ENCODE measurements around the gene MOB3A.

MOB3A gene

DNA sequence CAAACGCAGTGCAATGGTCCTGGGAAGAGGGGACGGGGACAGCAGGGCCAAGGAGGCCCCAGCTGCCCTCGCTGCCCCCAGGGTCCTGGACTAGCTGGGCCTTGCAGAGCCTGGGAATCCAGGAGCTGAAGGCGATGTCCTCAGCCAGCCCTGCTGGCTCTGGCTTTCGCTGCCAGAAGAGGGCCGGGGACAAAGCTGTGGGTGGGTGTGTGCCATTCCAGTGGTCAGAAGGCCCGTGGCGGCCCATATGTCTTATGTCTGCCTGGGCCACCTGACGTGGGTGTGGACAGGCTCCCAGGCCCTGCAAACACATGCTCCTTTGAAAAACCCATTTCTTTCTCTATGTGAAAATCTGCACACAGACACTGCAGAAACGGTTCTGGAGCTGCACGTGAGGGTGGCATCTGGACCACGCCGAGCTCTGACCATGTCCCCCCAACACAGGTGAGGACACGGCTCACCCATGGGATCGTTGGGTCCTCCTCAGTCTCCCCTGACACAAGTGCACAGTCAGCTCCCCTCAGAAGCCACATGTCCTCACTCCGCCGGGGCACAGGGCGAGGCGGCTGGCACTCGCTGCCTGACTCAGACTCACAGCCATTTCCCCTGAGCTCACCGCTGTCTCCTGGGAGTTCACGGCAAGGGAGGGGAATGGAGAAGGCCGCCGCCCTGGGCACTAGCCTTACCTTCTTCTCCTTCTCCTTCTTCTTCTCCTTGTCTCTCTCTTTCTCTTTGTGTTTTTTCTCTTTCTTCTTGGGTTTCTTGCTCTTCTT is 17.5 kb upstream of the MOB3A start:
- H3K4me3 ChIP-seq (ENCODE audit: low read length) = no peak overlapping the region
- no peak for TF ChIP-seq CTCF (conservative IDR thresholded peaks at IDR 0.05; ENCODE audit: low read length)
- peak; percentile 26 for DNase-seq (ENCODE audit: low read depth)

DNA sequence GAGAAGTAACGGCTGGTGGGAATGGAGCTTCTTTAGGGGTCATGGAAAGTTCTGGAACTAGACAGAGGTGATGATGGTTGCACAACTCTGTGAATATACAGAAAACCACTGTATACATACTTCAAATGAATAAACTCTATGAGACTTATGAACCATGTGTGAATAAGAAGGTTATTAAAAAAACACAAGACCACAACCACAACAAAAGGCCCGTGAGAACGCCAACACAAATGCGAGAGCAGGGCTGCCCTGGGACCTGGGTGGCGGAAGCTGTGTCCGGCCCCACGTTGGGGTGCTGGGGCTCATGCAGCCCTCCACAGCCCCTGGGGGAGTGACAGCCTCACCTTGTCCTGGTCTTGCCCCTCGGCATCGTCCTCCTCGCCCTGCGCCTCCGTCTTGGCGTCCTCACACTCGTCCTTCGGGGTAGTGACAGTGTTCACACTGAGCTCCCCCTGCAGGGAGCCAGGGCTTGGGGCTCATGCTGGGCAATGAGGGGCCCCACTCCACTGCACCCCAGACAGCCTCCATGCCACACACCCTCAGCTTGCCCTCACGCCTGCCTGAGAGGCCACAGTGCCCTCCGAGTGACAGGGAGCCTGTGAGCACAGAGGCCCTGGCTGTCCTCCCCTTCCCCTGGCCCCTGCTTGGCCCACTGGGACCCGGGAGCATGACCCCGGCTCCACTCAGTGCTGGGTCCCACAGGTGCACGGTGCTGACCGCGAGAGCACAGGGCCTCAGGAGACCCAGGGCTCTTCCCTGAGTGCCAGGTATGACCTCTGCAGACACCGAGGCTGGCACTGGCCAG is 16.6 kb upstream of the MOB3A start:
- no peak for DNase-seq (ENCODE audit: low read depth)
- no peak for TF ChIP-seq CTCF (conservative IDR thresholded peaks at IDR 0.05; ENCODE audit: low read length)
- no peak overlapping the region for H3K4me3 ChIP-seq (ENCODE audit: low read length)

DNA sequence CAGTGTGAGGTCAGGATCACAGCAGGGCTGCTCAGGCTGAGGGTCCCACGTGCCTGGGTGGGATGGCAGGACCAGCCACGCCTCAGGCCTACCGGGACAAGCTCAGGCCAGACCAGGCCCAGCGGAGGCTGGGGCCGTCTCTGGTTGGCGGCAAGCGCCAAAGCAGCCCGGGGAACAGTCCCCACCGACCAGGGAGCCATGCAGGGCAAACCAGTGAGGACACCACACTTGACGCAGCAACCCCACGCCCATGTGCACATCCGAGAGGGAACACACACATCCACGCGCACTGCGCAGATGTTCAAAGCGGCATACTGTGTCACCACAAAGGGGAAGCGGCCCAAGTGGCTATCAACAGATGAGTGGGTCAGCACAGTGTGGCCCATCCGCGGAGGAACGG is 15.8 kb upstream of the MOB3A start:
- DNase-seq (ENCODE audit: low read depth) = no peak
- H3K4me3 ChIP-seq (ENCODE audit: low read length) = no peak overlapping the region
- no peak for TF ChIP-seq CTCF (conservative IDR thresholded peaks at IDR 0.05; ENCODE audit: low read length)

- no peak for TF ChIP-seq CTCF (conservative IDR thresholded peaks at IDR 0.05; ENCODE audit: low read length)
- DNase-seq (ENCODE audit: low read depth) = no peak
- H3K4me3 ChIP-seq (ENCODE audit: low read length) = no peak overlapping the region
These were observed 15.3 kb upstream of the MOB3A start for GRCh38 chr19:2111425-2111824.

- DNase-seq (ENCODE audit: low read depth) = no peak
- TF ChIP-seq CTCF (conservative IDR thresholded peaks at IDR 0.05; ENCODE audit: low read length) = no peak
- no peak overlapping the region for H3K4me3 ChIP-seq (ENCODE audit: low read length)
These were observed 14.7 kb upstream of the MOB3A start for GRCh38 chr19:2110822-2111221.

- H3K4me3 ChIP-seq (ENCODE audit: low read length) = no peak overlapping the region
- TF ChIP-seq CTCF (conservative IDR thresholded peaks at IDR 0.05; ENCODE audit: low read length) = no peak
- no peak for DNase-seq (ENCODE audit: low read depth)
These were observed 13.1 kb upstream of the MOB3A start for GRCh38 chr19:2109046-2109864.
